Tibial nerve (tissue), 4 donors: ENCODE measurements around the gene FBXW12.
"Not testable (repeated sequence)": the region's sequence is repeated elsewhere in the genome, so short reads cannot be mapped to it uniquely, and the experiment has no call there.

Experiments used
- EP300 ChIP-seq, 2 donors: sonication (generic); formaldehyde crosslinking; IDR thresholded peaks; one replicate each; pipeline ENCODE4 v1.6.1; 2017; ENCODE audit warnings: antibody characterized with exemption in 2 of 2, mild to moderate bottlenecking in 1 of 2
- POLR2A ChIP-seq, 2 donors: fragments of 450-650 bp; IDR thresholded peaks; one replicate each; pipeline ENCODE4 v1.6.1; 2017; ENCODE audit warnings: antibody characterized with exemption in 2 of 2, mild to moderate bottlenecking in 2 of 2, moderate library complexity in 2 of 2
- TF ChIP-seq, protein P1 (sequence below), 5 experiments: fragments of 200-600 bp in 3 of 5; fragments of 450-650 bp in 2 of 5; sonication (generic) in 3 of 5; IDR thresholded peaks; one replicate each; pipeline ENCODE4 v1.5.1; 2016 to 2019; ENCODE audit warnings: antibody characterized with exemption in 5 of 5, mild to moderate bottlenecking in 3 of 5, moderate library complexity in 2 of 5

DNA sequence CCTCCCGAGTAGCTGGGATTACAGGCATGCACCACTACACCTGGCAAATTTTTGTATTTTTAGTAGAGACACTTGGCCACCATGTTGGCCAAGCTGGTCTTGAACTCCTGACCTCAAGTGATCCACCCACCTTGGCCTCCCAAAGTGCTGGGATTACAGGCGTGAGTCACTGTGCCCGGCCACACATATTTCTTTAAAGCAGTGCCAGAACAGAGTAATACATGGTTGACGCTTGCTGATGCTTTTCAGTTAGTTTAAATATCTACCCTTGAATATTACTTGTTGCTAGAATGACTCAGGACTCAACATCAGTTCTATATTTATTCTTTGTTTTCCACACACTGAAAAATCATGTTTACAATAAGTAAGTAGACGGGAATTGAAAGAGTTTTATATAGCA lies 34.5 kb upstream of the FBXW12 start:
- TF ChIP-seq, protein P1, sequence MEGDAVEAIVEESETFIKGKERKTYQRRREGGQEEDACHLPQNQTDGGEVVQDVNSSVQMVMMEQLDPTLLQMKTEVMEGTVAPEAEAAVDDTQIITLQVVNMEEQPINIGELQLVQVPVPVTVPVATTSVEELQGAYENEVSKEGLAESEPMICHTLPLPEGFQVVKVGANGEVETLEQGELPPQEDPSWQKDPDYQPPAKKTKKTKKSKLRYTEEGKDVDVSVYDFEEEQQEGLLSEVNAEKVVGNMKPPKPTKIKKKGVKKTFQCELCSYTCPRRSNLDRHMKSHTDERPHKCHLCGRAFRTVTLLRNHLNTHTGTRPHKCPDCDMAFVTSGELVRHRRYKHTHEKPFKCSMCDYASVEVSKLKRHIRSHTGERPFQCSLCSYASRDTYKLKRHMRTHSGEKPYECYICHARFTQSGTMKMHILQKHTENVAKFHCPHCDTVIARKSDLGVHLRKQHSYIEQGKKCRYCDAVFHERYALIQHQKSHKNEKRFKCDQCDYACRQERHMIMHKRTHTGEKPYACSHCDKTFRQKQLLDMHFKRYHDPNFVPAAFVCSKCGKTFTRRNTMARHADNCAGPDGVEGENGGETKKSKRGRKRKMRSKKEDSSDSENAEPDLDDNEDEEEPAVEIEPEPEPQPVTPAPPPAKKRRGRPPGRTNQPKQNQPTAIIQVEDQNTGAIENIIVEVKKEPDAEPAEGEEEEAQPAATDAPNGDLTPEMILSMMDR (IDR thresholded peaks at IDR 0.05) = not testable (repeated sequence)
- not testable (repeated sequence) for TF ChIP-seq POLR2A, EP300 (IDR thresholded peaks at IDR 0.05)
